ENCODE data around the gene ANG. TPM values are rescaled to one million over a fixed set of nuclear protein-coding genes. Genes with fewer than 3 reads are reported as not detected.
A peak's percentile ranks its signal among the peaks of the same experiment; 100 is the strongest.
"Not testable (repeated sequence)": the region's sequence is repeated elsewhere in the genome, so short reads cannot be mapped to it uniquely, and the experiment has no call there.

The ANG gene
- total RNA-seq, 1 donor from 2014 or later = 29.3 TPM

GRCh38 chr14:20698018-20698329 lies 9.4 kb downstream of the ANG start:
- H3K27me3 ChIP-seq (ENCODE audit: low read depth) = no peaks in the 10 kb centered on the region
- H3K27ac ChIP-seq = no peak overlapping the region
- no peak for ATAC-seq
- H3K36me3 ChIP-seq = peaks cover 31% of the 10 kb centered on the region
- peak; percentile 1 for TF ChIP-seq CTCF (IDR thresholded peaks at IDR 0.05)
- H3K9me3 ChIP-seq = no peaks in the 10 kb centered on the region
- H3K4me3 ChIP-seq = no peak overlapping the region
- intact Hi-C loops (cut with DNase I) = loop anchor here (5.0 kb wide), 1 partner anchor 154 kb away; no protein-coding TSS in a partner anchor
- DNase-seq = no peak
- H3K4me1 ChIP-seq = peaks cover 10% of the 10 kb centered on the region

- Histone ChIP-seq H3K4me3 (no peak overlapping the region), H3K9me3 (no peaks in the 10 kb centered on the region), H3K36me3 (peaks cover 24% of the 10 kb centered on the region), H3K27me3 (ENCODE audit: low read depth) (no peaks in the 10 kb centered on the region), H3K4me1 (peaks cover 10% of the 10 kb centered on the region), H3K27ac (no peak overlapping the region)
- DNase-seq = no peak
- intact Hi-C loops (cut with DNase I) = loop anchor here (5.0 kb wide), 1 partner anchor 153 kb away; no protein-coding TSS in a partner anchor
- ATAC-seq = no peak
- no peak for TF ChIP-seq CTCF (IDR thresholded peaks at IDR 0.05)
These were observed 10.4 kb downstream of the ANG start for GRCh38 chr14:20698934-20699333.

- Histone ChIP-seq H3K4me1 (peaks cover 10% of the 10 kb centered on the region), H3K36me3 (peaks cover 14% of the 10 kb centered on the region), H3K4me3 (no peak overlapping the region), H3K9me3 (no peaks in the 10 kb centered on the region), H3K27ac (no peak overlapping the region), H3K27me3 (ENCODE audit: low read depth) (no peaks in the 10 kb centered on the region)
- DNase-seq (no peak), ATAC-seq (no peak)
- TF ChIP-seq CTCF (IDR thresholded peaks at IDR 0.05) = no peak
- intact Hi-C loops (cut with DNase I) = loop anchor here (5.0 kb wide), 1 partner anchor 152 kb away; no protein-coding TSS in a partner anchor
These were observed 11.4 kb downstream of the ANG start for GRCh38 chr14:20699931-20700330.

- DNase-seq; H3K4me3 ChIP-seq; intact Hi-C loops (cut with DNase I); H3K36me3 ChIP-seq; H3K27me3 ChIP-seq (ENCODE audit: low read depth); H3K27ac ChIP-seq; H3K9me3 ChIP-seq; ATAC-seq: not testable (repeated sequence)
- peaks cover 10% of the 10 kb centered on the region for H3K4me1 ChIP-seq
These were observed 12.4 kb downstream of the ANG start for GRCh38 chr14:20700965-20701364.

GRCh38 chr14:20706657-20707355 lies 18.2 kb downstream of the ANG start:
- DNase-seq (no peak), ATAC-seq (no peak)
- H3K4me3 ChIP-seq = no peak overlapping the region
- no peaks in the 10 kb centered on the region for H3K9me3 ChIP-seq
- no peak for TF ChIP-seq CTCF (IDR thresholded peaks at IDR 0.05)
- H3K4me1 ChIP-seq = peaks cover 17% of the 10 kb centered on the region
- intact Hi-C loops (cut with DNase I) = no loop called here
- no peaks in the 10 kb centered on the region for H3K36me3 ChIP-seq
- H3K27ac ChIP-seq = peak overlapping the region; percentile 59
- H3K27me3 ChIP-seq (ENCODE audit: low read depth) = no peaks in the 10 kb centered on the region

GRCh38 chr14:20707622-20708021 lies 19.1 kb downstream of the ANG start:
- TF ChIP-seq CTCF (IDR thresholded peaks at IDR 0.05) = no peak
- H3K27me3 ChIP-seq (ENCODE audit: low read depth) = no peaks in the 10 kb centered on the region
- no peak overlapping the region for H3K4me3 ChIP-seq
- DNase-seq = no peak
- H3K4me1 ChIP-seq = peaks cover 21% of the 10 kb centered on the region
- H3K9me3 ChIP-seq = no peaks in the 10 kb centered on the region
- ATAC-seq = peak; percentile 83 to 84
- no peaks in the 10 kb centered on the region for H3K36me3 ChIP-seq
- intact Hi-C loops (cut with DNase I) = no loop called here
- H3K27ac ChIP-seq = peak overlapping the region; percentile 59
